Lower leg skin (tissue), 4 donors: ENCODE results near the gene CNTNAP5. TPM values are rescaled to one million over a fixed set of nuclear protein-coding genes. Genes with fewer than 3 reads are reported as not detected.

Experiments used
- DNase-seq, 2 donors: peaks; one replicate each; pipeline ENCODE4 v3.0.0-alpha.2; 2019; ENCODE audit warnings: low spot score in 2 of 2
- H3K4me3 ChIP-seq: fragments of 200-600 bp; sonication (generic); 2 replicates; pipeline ENCODE4 v1.5.1; 2017; ENCODE audit warnings: mild to moderate bottlenecking, low read depth; ENCODE audit not compliant: poor library complexity, severe bottlenecking
- POLR2A ChIP-seq, 2 donors: fragments of 450-650 bp; IDR thresholded peaks; one replicate each; pipeline ENCODE4 v1.6.1; 2016 to 2017; ENCODE audit warnings: antibody characterized with exemption in 2 of 2, mild to moderate bottlenecking in 1 of 2, moderate library complexity in 1 of 2
- WGBS, 2 donors: methylation state at CpG; one replicate each; pipeline ENCODE4 v1.1.5; 2018; 5-methylcytosine and 5-hydroxymethylcytosine counted together
- intact Hi-C: fragments of 100-400 bp; cut with DNase I; formaldehyde crosslinking; loops from one replicate; pipeline ENCODE4 v1.15.0; 2023; ENCODE audit warnings: low total_unique reads
- total RNA-seq, 4 donors: library from RNA; depleted of rRNA; stranded (reverse); fragments of >200 nt; gene quantifications; one replicate each; pipeline ENCODE4 v1.1.0, GENCODE V29; 2016
- TF ChIP-seq, protein P1 (sequence below), 3 donors: fragments of 450-650 bp; IDR thresholded peaks; one replicate each; pipeline ENCODE4 v1.5.1; 2016; ENCODE audit warnings: antibody characterized with exemption in 3 of 3, mild to moderate bottlenecking in 3 of 3, moderate library complexity in 2 of 3

Gene CNTNAP5
- total RNA-seq, 4 donors from 2014 or later, result not detected

DNA sequence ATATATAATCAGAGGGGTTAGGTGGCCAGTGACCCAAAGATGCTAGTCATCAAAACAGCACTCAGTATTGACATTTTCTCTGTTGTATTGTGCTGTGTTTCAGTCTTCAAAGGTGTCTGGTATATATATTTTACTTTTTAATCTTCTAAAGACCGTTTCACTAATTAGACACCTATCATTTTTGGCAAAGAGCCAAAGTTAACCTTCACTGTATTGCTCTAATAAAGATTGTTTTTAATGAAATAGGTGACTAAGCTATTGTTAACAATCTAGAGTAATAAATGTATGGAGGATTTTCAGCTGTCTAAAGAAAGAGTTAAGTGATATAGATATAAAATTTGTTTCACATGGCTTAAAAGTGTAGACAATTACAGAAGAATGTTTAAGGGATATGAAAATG, 264.0 kb downstream of the CNTNAP5 start:
- whole genome bisulfite sequencing, 2 donors, result 35 to 39% methylated on average over 1 of the region's 1 CpG
- DNase-seq, result no peak
- no peak overlapping the region for H3K4me3 ChIP-seq
- no peak for TF ChIP-seq POLR2A (IDR thresholded peaks at IDR 0.05)
- TF ChIP-seq, protein P1, sequence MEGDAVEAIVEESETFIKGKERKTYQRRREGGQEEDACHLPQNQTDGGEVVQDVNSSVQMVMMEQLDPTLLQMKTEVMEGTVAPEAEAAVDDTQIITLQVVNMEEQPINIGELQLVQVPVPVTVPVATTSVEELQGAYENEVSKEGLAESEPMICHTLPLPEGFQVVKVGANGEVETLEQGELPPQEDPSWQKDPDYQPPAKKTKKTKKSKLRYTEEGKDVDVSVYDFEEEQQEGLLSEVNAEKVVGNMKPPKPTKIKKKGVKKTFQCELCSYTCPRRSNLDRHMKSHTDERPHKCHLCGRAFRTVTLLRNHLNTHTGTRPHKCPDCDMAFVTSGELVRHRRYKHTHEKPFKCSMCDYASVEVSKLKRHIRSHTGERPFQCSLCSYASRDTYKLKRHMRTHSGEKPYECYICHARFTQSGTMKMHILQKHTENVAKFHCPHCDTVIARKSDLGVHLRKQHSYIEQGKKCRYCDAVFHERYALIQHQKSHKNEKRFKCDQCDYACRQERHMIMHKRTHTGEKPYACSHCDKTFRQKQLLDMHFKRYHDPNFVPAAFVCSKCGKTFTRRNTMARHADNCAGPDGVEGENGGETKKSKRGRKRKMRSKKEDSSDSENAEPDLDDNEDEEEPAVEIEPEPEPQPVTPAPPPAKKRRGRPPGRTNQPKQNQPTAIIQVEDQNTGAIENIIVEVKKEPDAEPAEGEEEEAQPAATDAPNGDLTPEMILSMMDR (IDR thresholded peaks at IDR 0.05), result no peak
- intact Hi-C loops, result no loop called here

DNA sequence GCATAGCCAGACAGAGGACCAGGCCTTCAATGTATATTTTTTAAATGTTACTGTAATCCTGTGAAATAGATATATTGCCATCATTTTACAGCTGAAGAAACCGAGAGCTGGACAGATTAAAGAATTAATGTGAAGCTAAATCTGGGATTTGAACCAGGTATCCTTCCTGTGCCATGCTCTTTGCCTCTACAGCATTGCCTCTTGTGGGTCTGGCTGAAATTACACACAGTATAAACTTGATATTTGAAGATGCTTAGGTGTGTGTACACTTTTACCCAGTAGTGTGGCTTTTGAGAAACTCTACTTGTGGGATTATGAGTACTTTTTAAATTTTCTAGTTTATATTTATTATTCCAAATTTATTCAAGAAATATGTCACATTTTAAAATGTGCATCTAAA, 264.5 kb downstream of the CNTNAP5 start:
- 75 to 79% methylated on average over 1 of the region's 1 CpG for WGBS, 2 donors
- no peak overlapping the region for H3K4me3 ChIP-seq
- intact Hi-C loops, result no loop called here
- no peak for DNase-seq
- TF ChIP-seq, protein P1 (IDR thresholded peaks at IDR 0.05), result no peak
- TF ChIP-seq POLR2A (IDR thresholded peaks at IDR 0.05), result no peak

DNA sequence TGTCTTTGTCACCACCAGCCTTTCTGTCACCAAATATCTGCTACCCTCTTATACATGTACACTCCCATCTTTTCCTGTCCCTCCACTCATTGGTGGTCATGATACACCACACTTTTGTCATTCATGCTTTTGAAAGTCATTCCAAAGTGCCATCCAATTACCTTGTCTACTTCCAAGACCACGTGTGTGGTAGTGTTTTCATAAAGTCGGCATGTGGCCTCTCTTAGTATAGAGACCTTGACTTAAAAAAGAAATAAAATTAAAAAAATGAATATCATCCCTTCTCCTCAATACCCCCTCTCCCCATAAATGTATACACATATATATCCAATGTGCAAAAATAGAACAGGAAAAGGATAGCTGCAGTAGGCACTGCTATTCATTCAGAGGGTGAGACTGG, 271.4 kb downstream of the CNTNAP5 start:
- no peak overlapping the region for H3K4me3 ChIP-seq
- DNase-seq, result no peak
- WGBS, 2 donors, result 83 to 84% methylated on average over 2 of the region's 2 CpGs
- intact Hi-C loops, result no loop called here
- TF ChIP-seq POLR2A (IDR thresholded peaks at IDR 0.05), result no peak
- TF ChIP-seq, protein P1 (IDR thresholded peaks at IDR 0.05), result no peak

DNA sequence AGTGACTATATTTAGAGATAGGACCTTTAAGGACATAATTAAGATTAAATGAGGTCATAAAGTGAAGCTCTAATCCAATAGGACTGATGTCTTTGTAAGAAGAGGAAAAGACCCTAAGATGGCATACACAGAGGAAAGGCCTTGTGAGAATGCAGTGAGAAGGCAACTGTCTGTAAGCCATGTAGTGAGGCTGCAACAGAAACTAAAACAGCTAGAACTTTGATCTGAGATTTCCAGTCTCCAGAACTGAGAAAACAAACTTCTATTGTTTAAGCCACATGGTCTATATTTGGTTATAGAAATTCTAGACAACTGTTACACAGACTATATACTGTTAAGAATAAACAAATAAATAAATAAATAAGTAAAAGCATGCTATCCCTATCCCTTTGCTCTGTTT, 276.8 kb downstream of the CNTNAP5 start:
- TF ChIP-seq, protein P1 (IDR thresholded peaks at IDR 0.05), result no peak
- no peak overlapping the region for H3K4me3 ChIP-seq
- intact Hi-C loops, result no loop called here
- DNase-seq, result no peak

DNA sequence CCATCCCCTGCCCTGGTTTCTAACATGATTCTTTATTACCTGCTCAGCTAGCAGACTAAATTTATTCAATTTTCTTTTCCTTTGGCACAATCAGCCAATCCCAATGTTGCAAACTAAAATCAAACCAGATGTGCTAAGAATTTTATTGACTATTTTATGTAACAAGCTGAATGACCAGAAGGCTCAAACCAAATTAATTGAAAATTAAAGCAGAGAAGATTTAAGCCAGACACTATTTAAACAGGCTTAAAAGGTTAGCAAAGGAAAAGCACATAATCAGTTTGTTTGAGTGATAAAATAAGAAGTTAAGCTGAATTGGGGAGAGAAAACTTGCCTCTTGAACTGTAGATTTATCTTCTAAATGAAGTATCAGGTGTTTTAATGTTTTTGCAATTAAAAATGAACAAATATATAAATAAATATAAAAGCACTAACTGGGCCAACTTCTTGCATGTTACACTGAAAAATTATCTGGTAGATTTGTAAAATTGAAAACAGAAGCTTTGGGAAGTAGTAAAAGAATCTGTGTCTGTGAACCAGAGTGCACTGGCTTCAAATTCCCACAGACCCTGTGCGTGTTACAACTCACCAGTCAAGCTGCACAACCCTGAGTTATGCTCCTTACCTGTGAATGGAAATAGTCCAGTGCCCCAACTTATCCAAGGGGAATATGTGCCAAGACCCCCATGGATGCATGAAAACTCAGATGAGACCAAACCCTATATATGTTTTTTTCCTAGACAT, 283.4 kb downstream of the CNTNAP5 start:
- intact Hi-C loops, result no loop called here
- WGBS, 2 donors, result 28 to 36% methylated on average over 1 of the region's 1 CpG
- no peak overlapping the region for H3K4me3 ChIP-seq
- no peak for TF ChIP-seq POLR2A (IDR thresholded peaks at IDR 0.05)
- TF ChIP-seq, protein P1 (IDR thresholded peaks at IDR 0.05), result no peak
- no peak for DNase-seq
